H1 (cell line): ENCODE results near the gene TFAP2E. TPM values are rescaled to one million over a fixed set of nuclear protein-coding genes. Genes with fewer than 3 reads are reported as not detected.

Source experiments
- ATF2 ChIP-seq: IDR thresholded peaks from 2 replicates; pipeline ENCODE4 v1.6.1; 2012; ENCODE audit warnings: low read length, inconsistent platforms
- MAX ChIP-seq: IDR thresholded peaks from 2 replicates; pipeline ENCODE4 v1.6.1; 2012; ENCODE audit warnings: inconsistent platforms
- NANOG ChIP-seq: IDR thresholded peaks from 2 replicates; pipeline ENCODE4 v1.6.1; 2011; ENCODE audit warnings: low read length, low read depth, mild to moderate bottlenecking, inconsistent platforms; ENCODE audit not compliant: insufficient read depth, poor library complexity, severe bottlenecking
- RXRA ChIP-seq: IDR thresholded peaks from 2 replicates; pipeline ENCODE4 v1.6.1; 2011; ENCODE audit warnings: low read depth, mild to moderate bottlenecking, low read length, moderate library complexity; ENCODE audit not compliant: insufficient read depth
- USF2 ChIP-seq: IDR thresholded peaks from 2 replicates; pipeline ENCODE4 v1.6.1; 2011; ENCODE audit warnings: low read length, improper control_type of control experiment
- YY1 ChIP-seq: IDR thresholded peaks from 2 replicates; pipeline ENCODE4 v1.6.1; 2011; ENCODE audit warnings: low read depth, mild to moderate bottlenecking, low read length
- polyA plus RNA-seq, 7 experiments: library from polyadenylated mRNA; depleted of rRNA in 3 of 7; stranded (reverse) in 5 of 7; unstranded in 2 of 7; fragments of >200 nt in 5 of 7; fragments of 200-250 nt in 2 of 7; gene quantifications; 1 replicate in 5 of 7; 2 replicates in 1 of 7; 4 replicates in 1 of 7; pipeline versions ENCODE4 v1.2.1 to v1.2.3, GENCODE V29; 2011 to 2013; ENCODE audit warnings: missing spikeins in 2 of 7, mixed read lengths in 2 of 7
- total RNA-seq: library from RNA; stranded (reverse); fragmentation: NEBNext Ultra II Directional; extraction: Animal tissue kit (Norgen Biotek cat#: 25700); gene quantifications from 2 replicates; pipeline ENCODE4 v1.2.1, GENCODE V29; 2021

Gene TFAP2E
- total and polyA plus RNA-seq, 2 of the 8 experiments (the other 6 are each of a cell fraction or from before 2014, with no cell fraction given), result 0.24 to 0.50 TPM

GRCh38 chr1:35561972-35562680 is 11.0 kb upstream of the TFAP2E start (continued):
- TF ChIP-seq USF2 (no peak), MAX (no peak), NANOG (no peak), YY1 (no peak), ATF2 (no peak), RXRA (no peak)
